Liver (tissue), 9 donors: ENCODE data around the gene NINJ1. TPM values are rescaled to one million over a fixed set of nuclear protein-coding genes. Genes with fewer than 3 reads are reported as not detected.

ENCODE experiments used
- DNase-seq: peaks from one replicate; pipeline ENCODE4 v3.0.0-alpha.2; 2017; ENCODE audit warnings: low spot score
- H3K27ac ChIP-seq, 2 donors: one replicate each; pipeline ENCODE4 v1.7.0; 2013; ENCODE audit warnings: inconsistent platforms in 2 of 2, low read length in 2 of 2, control low read depth in 1 of 2, low read depth in 1 of 2, mild to moderate bottlenecking in 1 of 2
- H3K27me3 ChIP-seq, 4 donors: one replicate each; pipeline versions ENCODE4 v1.6.1 to v1.7.0; 2013; ENCODE audit warnings: low read length in 3 of 4, inconsistent platforms in 1 of 4, mild to moderate bottlenecking in 1 of 4, moderate library complexity in 1 of 4; ENCODE audit not compliant: control insufficient read depth in 4 of 4, insufficient read depth in 4 of 4
- H3K36me3 ChIP-seq, 4 donors: one replicate each; pipeline versions ENCODE4 v1.6.1 to v1.7.0; 2013; ENCODE audit warnings: low read length in 3 of 4, mild to moderate bottlenecking in 3 of 4, low read depth in 1 of 4, moderate library complexity in 1 of 4; ENCODE audit not compliant: control insufficient read depth in 4 of 4, insufficient read depth in 3 of 4
- H3K4me1 ChIP-seq, 4 donors: one replicate each; pipeline versions ENCODE4 v1.6.1 to v1.7.0; 2013; ENCODE audit warnings: low read length in 3 of 4, mild to moderate bottlenecking in 3 of 4, moderate library complexity in 1 of 4; ENCODE audit not compliant: control insufficient read depth in 4 of 4, insufficient read depth in 4 of 4
- H3K4me3 ChIP-seq, 3 donors: one replicate each; pipeline versions ENCODE4 v1.6.1 to v1.7.0; 2013; ENCODE audit warnings: low read length in 3 of 3, control low read depth in 1 of 3, low read depth in 1 of 3, mild to moderate bottlenecking in 1 of 3
- H3K9ac ChIP-seq, 2 donors: one replicate each; pipeline ENCODE4 v1.7.0; 2013; ENCODE audit warnings: low read length in 2 of 2, mild to moderate bottlenecking in 2 of 2, moderate library complexity in 2 of 2, control low read depth in 1 of 2, low read depth in 1 of 2
- H3K9me3 ChIP-seq, 4 donors: one replicate each; pipeline versions ENCODE4 v1.6.1 to v1.7.0; 2013; ENCODE audit warnings: low read length in 3 of 4; ENCODE audit not compliant: control insufficient read depth in 4 of 4
- ATF3 ChIP-seq: IDR thresholded peaks from 2 replicates; pipeline ENCODE4 v1.6.1; 2016; ENCODE audit warnings: antibody characterized with exemption
- CTCF ChIP-seq: fragments of 150-350 bp; IDR thresholded peaks from 2 replicates; pipeline ENCODE4 v1.5.1; 2017; ENCODE audit warnings: improper control_type of control experiment, low read depth, low read length; ENCODE audit not compliant: missing input control
- EGR1 ChIP-seq, 2 donors: IDR thresholded peaks; 2 replicates each; pipeline ENCODE4 v1.6.1; 2016 to 2018; ENCODE audit warnings: antibody characterized with exemption in 2 of 2, low read depth in 2 of 2
- FOXA1 ChIP-seq: IDR thresholded peaks from 2 replicates; pipeline ENCODE4 v1.6.1; 2016; ENCODE audit warnings: antibody characterized with exemption
- FOXA2 ChIP-seq: IDR thresholded peaks from 2 replicates; pipeline ENCODE4 v1.6.1; 2016; ENCODE audit warnings: antibody characterized with exemption
- HNF4A ChIP-seq, 2 donors: conservative IDR thresholded peaks; 2 replicates each; pipeline ENCODE4 v1.6.1; 2016; ENCODE audit warnings: antibody characterized with exemption in 2 of 2, mild to moderate bottlenecking in 2 of 2
- HNF4G ChIP-seq: IDR thresholded peaks from 2 replicates; pipeline ENCODE4 v1.6.1; 2016; ENCODE audit warnings: antibody characterized with exemption
- MAX ChIP-seq: IDR thresholded peaks from 2 replicates; pipeline ENCODE4 v1.6.1; 2016; ENCODE audit warnings: antibody characterized with exemption
- NR2F2 ChIP-seq: IDR thresholded peaks from 2 replicates; pipeline ENCODE4 v1.6.1; 2016; ENCODE audit warnings: antibody characterized with exemption
- RAD21 ChIP-seq, 2 donors: IDR thresholded peaks; 2 replicates each; pipeline ENCODE4 v1.6.1; 2016; ENCODE audit warnings: antibody characterized with exemption in 2 of 2, mild to moderate bottlenecking in 2 of 2
- REST ChIP-seq: IDR thresholded peaks from 2 replicates; pipeline ENCODE4 v1.6.1; 2016; ENCODE audit warnings: antibody characterized with exemption, mild to moderate bottlenecking
- RXRA ChIP-seq, 2 donors: IDR thresholded peaks; 2 replicates each; pipeline ENCODE4 v1.6.1; 2017 to 2018; ENCODE audit warnings: antibody characterized with exemption in 2 of 2, mild to moderate bottlenecking in 1 of 2
- SP1 ChIP-seq: IDR thresholded peaks from 2 replicates; pipeline ENCODE4 v1.6.1; 2018; ENCODE audit warnings: antibody characterized with exemption, mild to moderate bottlenecking
- TAF1 ChIP-seq: conservative IDR thresholded peaks from 2 replicates; pipeline ENCODE4 v1.6.1; 2016; ENCODE audit warnings: antibody characterized with exemption, mild to moderate bottlenecking
- YY1 ChIP-seq: IDR thresholded peaks from 2 replicates; pipeline ENCODE4 v1.6.1; 2016; ENCODE audit warnings: antibody characterized with exemption, mild to moderate bottlenecking
- ZBTB33 ChIP-seq: IDR thresholded peaks from 2 replicates; pipeline ENCODE4 v1.6.1; 2016; ENCODE audit warnings: antibody characterized with exemption
- WGBS: extraction: QIAGEN DNeasy Blood & Tissue Kit; methylation state at CpG from one replicate; pipeline ENCODE4 v1.1.7; 2013; 5-methylcytosine and 5-hydroxymethylcytosine counted together
- polyA plus RNA-seq, 2 donors: library from polyadenylated mRNA; stranded (reverse) in 1 of 2; unstranded in 1 of 2; fragments of 200-250 nt in 1 of 2; fragments of >200 nt in 1 of 2; fragmentation: Nextera tagmentation in 1 of 2; extraction: Ambion mirVana in 1 of 2; gene quantifications; one replicate each; pipeline versions ENCODE4 v1.2.1 to v1.2.3, GENCODE V29; 2013 to 2015
- total RNA-seq, 2 donors: library from RNA; depleted of rRNA; stranded (reverse); fragments of >200 nt; gene quantifications; one replicate each; pipeline ENCODE4 v1.2.3, GENCODE V29; 2014
- donor health status: healthy.
- donor health status: healthy.
- donor health status: healthy.
- donor health status: healthy.
- donor health status: healthy.

Gene NINJ1
- total and polyA plus RNA-seq, 4 donors, result 31.2 to 72.1 (median 55.2) TPM

- Histone ChIP-seq H3K4me1 (peaks cover 3 to 11% (median 6%) of the 10 kb centered on the region in 4 donors), H3K9me3 (no peaks in the 10 kb centered on the region), H3K27me3 (no peaks in the 10 kb centered on the region), H3K9ac (no peak overlapping the region), H3K27ac (no peak overlapping the region), H3K36me3 (peaks cover 0 to 5% (median 0%) of the 10 kb centered on the region in 4 donors), H3K4me3 (no peak overlapping the region)
- DNase-seq, result no peak
- TF ChIP-seq REST (no peak), FOXA1 (no peak), HNF4G (no peak), TAF1 (no peak), MAX (no peak), FOXA2 (no peak), SP1 (no peak), ZBTB33 (no peak), ATF3 (no peak)
- 88% methylated on average over 12 of the region's 12 CpGs for WGBS
Measured at GRCh38 chr9:93076101-93076791, 57.8 kb downstream of the NINJ1 start.

GRCh38 chr9:93072383-93072795 is 61.7 kb downstream of the NINJ1 start:
- Histone ChIP-seq H3K36me3 (no peaks in the 10 kb centered on the region), H3K9ac (no peak overlapping the region), H3K4me3 (no peak overlapping the region), H3K27me3 (no peaks in the 10 kb centered on the region), H3K27ac (no peak overlapping the region), H3K4me1 (peaks cover 3 to 11% (median 6%) of the 10 kb centered on the region in 4 donors), H3K9me3 (no peaks in the 10 kb centered on the region)
- TF ChIP-seq FOXA2 (no peak), FOXA1 (no peak), RXRA (IDR thresholded peaks at IDR 0.05) (no peak), CTCF (no peak), ATF3 (no peak), HNF4G (no peak), RAD21 (IDR thresholded peaks at IDR 0.05) (peak in 1 of 2 donors; percentile 31), HNF4A (conservative IDR thresholded peaks at IDR 0.05) (peak; percentile 46 to 51), EGR1 (IDR thresholded peaks at IDR 0.05; ENCODE audit: low read depth in 2 of 2) (no peak), YY1 (no peak), TAF1 (no peak), NR2F2 (no peak)
- WGBS, result 38% methylated on average over 5 of the region's 5 CpGs
- no peak for DNase-seq
